T-helper 1 cell treated with Interleukin-12 subunit alpha and Interleukin-12 subunit beta and Interleukin-4 antibody, amounts not matched to agents 30 ng/mL and 1 ng/mL, for 36 hours (primary cell): Measurements from ENCODE around the gene ERH. TPM values are rescaled to one million over a fixed set of nuclear protein-coding genes. Genes with fewer than 3 reads are reported as not detected.

Experiments
- intact Hi-C: fragments of 100-400 bp; cut with micrococcal nuclease; formaldehyde crosslinking; loops from one replicate; pipeline ENCODE4 v1.15.1; 2024
- total RNA-seq: library from RNA; stranded (reverse); gene quantifications from 2 replicates; pipeline ENCODE4 v1.2.3, GENCODE V29; 2022

ERH gene
- total RNA-seq, 1 donor from 2014 or later: 309 TPM

DNA sequence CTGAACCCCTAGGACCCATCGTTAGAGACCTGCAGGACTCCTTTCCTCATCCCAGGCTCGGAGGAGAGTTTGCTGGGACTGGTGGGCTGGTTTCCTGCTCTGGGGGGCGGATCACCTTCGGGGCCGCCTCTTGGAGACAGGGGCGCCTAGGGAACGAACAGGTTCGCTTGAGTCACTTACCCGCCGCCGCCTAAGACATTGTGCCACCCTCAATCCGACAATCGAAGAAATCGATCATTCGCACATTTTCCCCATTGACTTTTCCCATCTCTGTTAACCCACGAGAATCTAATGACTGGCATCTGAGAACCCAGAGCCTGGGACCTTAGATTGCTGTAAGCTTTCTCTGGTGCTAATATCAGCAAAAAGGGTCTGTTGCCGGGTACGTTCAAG, 715 bp upstream of the ERH start:
- intact Hi-C loops: loop anchor here (1.0 to 10.0 kb wide), 11 partner anchors 45 to 1704 kb away; partner anchors contain the start of genes ACTN1, DCAF5, GALNT16 and MED6

DNA sequence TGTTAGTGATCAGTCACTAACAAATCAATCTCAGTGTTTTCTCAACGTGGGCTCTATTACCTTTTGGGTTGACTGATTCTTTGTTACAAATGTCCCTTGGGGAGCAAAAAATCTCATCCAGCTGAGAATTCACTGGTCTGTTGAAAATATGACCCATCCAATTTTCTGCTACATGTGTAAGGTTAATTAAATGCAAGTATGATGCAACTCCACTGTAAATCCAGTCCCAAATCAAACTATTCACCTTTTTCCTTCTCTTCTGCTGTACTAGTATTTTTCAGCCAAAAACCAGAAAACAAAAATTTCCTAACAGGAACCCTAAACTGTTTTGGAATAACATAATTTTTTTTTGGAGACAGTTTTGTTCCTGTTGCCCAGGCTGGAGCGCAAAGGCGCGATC, 2.2 kb downstream of the ERH start:
- intact Hi-C loops: loop anchor here (2.0 to 10.0 kb wide), 4 partner anchors 153 to 1701 kb away; partner anchors contain the start of genes ACTN1 and RDH11

DNA sequence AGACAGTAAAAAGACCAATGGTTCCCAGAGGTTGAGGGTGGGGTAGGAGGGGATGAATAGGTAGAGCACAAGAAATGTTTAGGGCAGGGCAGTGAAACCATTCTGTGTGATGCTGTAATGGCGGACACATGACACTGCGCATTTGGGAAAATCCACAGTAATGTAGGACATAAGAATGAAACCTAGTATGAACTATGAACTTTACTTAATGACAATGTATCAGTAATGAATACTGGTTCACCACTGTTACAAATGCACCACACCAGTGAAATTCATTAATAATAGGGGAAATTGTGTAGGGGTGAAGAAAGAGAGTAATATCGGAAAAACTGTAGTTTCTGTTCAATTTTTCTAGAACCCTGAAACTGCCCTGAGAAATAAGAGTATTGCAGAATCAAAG, 5.6 kb downstream of the ERH start:
- intact Hi-C loops: loop anchor here (10.0 kb wide), 2 partner anchors 292 to 1698 kb away; partner anchors contain the start of gene RDH11

DNA sequence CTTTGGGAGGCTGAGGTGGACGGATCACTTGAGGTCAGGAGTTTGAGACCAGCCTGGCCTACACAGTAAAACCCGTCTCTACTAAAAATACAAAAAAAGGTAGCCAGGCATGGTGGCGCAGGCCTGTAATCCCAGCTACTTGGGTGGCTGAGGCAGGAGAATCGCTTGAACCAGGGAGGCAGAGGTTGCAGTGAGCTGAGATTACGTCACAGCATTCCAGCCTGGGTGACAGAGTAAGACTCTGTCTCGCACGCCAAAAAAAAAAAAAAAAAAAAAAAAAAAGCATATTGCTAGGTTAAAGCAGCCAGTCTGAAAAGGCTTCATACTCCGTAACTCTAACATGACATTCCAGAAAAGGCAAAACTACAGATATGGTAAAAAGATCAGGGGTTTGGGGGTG, 6.7 kb downstream of the ERH start:
- intact Hi-C loops: loop anchor here (10.0 kb wide), 2 partner anchors 293 to 1697 kb away; partner anchors contain the start of gene RDH11

DNA sequence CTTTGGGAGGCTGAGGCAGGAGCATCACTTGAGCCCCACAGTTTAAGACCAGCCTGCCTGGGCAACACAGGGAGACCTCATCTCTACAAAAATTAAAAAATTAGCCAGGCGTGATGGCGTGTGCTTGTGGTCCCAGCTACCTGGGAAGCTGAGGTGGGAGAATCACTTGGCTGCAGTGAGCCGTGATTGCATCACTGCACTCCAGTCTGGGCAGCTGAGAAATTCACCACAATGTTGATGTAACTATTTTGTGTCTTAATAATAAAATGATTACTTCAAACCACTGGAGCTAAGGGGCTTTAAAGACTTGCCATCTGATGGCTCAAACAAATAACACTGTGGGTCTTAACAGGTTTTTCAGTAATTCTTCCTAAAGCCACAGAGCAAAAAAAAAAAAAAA, 10.8 kb downstream of the ERH start:
- intact Hi-C loops: no loop called here

DNA sequence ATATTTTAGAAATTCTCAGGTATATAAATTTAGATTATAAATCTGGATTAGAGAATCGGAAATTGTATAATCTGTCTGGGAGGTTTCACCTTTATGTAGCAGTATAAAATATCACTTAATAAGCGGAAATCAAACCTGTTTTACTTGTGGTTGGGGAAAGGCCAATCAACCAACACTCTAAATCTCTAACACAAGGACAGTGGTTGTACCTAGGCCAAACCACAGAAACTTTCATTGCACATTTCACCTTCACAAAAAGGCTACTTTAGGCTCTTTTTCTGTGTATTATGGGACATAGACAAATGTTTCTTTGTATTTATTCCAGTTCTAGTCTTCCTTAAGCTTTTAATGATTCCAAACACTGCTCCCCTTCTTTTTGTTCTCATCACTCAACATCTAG, 19.8 kb downstream of the ERH start:
- intact Hi-C loops: no loop called here

DNA sequence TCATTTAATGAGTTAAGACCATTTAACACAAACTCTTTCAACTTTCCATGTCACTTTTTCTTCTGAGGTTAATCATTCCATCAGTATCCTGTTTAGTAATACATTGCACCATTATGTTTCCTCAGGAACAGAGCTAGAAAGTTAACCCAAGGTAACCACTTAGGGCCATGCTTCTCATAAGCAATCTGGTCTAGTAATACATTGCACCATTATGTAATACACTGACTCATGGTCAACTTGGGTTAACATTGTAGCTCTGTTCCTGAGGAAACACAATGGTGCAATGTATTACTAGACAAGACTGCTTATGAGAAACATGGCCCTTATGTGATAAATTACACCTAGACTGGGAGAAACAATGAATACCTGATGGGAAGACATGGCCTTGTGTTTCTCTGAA, 21.7 kb downstream of the ERH start:
- intact Hi-C loops: no loop called here

DNA sequence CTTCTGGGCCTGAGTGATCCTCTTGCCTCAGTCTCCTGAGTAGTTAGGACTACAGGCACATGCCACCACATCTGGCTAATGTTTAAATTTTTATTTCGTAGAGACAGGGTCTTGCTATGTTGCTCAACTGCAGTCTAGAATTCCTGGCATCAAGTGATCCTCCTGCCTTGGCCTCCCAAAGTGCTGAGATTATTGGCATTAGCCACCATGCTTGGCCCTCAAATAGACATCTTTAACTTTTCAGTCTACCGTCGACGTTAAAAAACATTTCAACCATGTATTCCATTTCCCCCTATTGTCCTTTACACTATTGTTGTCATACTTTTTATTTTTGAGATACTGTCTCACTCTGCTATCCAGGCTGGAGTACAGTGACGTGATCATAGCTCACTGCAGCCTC, 22.4 kb downstream of the ERH start:
- intact Hi-C loops: no loop called here

DNA sequence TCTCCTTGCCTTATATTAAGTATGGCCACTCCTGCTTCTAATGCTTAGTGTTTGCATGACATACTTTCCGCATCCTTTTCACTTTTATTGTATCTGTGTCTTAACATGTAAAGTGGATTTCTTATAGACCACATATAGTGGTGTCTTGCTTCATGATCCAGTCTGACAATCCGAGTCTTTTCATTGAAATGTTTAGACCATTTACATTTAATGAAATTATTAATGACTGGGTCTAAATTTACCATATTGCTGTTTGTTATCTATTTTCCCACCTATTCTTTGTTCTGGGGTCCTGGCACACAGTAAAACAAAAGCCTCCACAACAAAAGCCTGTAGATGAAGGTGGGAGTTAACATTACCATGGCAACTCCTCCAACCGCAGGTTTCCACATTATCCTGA, 22.9 kb downstream of the ERH start:
- intact Hi-C loops: no loop called here

DNA sequence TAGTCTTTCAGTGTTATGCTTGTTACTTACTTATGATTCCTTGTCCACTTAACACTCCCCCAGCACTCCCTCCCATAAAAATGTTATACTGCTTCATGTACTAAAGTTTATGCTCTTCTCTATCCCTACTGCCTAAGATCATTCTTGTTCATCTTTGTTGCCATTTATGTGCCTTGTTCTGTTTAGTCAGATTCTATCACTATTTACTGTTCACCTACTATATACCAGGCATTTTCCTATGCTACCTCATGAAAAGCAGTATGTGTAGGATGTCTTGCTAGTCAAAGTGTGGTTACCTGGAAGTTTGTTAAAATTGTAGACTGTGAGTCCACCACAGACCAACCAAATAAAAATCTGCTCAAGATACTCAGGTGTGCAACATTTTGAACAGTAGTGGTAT, 23.9 kb downstream of the ERH start:
- intact Hi-C loops: no loop called here

DNA sequence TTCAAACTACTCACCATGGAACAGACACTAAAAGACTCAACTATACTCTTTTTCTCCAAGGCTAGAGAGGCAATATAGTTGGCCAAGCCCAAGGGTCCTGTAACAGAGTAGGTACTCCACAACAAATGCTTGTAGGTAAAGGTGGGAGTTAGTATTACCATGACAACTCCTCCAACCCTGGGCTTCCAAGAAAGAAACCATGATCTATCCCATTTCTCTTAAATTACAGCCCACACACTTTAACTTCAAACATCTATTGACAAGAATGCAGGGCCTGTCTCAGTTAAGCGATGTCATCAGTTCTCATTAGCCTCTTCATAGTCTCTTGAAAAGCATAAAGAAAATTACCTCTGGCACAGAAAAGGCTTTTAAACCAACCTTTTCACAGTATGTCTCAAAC, 25.0 kb downstream of the ERH start:
- intact Hi-C loops: no loop called here

DNA sequence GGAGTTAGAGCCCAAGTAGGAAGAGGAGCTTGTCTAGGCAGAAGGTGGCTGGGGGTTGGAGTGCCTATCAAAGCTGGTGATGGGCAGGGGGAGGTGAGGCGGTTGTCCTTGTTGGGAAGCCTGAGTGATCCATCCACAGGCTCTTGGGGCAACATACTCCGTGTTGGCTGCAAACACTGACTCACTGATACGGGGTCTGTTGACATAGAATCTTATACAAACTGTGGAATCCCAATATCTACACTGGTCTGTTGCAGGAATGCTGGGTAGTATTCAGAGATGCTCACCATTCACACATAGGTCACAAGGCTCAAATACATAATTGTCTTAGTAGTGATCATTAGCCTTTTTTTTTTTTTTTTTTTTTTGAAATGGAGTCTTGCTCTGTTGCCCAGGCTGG, 26.0 kb downstream of the ERH start:
- intact Hi-C loops: no loop called here

DNA sequence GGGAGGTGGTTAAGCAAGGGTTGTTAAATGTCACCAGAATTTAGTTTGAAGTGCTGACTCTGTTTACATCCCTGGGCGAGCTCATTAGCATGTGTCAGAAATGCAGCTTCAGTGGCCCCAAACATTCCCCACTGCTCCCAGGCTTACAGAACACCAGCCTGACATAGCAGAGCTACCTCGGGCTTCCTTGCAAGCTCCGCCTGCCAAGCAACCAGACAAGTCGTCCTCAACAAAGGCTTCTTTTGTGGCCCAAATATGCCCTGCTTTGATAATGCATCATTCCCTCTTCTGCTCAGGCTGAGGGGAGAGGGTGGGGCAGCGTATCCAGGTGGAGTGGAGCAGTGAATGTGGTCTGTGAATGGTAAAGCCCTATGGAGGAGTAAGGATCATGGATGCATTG, 28.0 kb downstream of the ERH start:
- intact Hi-C loops: no loop called here

DNA sequence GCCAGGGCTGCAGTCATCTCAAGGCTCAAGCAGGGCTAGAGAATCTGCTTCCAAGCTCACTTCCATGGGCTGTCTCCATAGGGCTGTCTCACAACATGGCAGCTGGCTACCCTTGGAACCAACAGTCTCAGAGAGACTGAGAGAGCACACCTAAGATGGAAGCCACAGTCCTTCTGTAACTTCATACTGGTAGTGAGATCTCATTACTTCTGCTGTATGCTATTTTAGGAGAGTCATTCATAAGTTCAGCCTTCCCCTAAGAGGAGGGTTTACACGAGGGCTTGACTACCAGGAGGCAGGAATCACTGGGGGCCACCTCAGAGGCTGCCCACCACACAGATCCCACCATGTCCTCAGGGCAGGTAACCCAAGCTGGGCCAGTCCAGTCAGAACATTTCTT, 29.7 kb downstream of the ERH start:
- intact Hi-C loops: no loop called here

DNA sequence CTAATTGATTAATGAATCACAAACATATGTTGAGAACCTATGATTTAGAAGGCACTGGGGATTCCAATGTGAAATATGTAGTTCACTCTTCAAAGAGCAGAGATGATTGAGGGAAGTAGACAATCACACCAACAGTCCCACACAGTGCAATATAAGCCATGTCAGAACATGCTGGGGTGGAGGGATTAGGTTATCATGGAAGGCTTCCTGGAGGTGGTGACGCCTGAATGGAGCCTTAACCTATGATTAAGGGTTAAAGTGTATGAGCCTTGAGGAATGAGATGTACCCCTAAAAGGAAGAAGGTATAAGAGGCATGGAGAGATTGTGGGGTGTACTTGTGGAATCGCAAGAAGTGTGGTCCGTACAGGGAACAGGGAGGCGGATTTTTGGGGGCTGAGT, 31.3 kb downstream of the ERH start:
- intact Hi-C loops: no loop called here

DNA sequence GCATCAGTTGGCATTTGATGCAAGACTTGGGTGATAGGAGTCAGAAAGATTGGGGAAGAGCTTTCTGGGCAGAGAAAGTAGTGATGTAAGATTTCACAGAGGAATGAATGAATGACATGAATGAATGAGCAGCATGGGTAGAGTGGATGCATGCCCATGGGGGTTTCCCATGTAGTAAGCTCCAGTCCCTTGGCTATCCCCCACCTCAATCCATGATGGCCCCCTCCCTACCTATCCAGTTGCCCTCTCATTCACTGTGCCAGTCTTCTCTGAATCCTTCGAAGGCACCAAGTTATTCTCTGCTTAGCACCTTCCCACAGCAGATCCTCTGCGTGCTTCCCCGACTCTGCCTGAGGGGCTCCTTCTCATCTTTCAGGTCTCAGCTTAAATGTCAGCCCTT, 32.0 kb downstream of the ERH start:
- intact Hi-C loops: no loop called here

DNA sequence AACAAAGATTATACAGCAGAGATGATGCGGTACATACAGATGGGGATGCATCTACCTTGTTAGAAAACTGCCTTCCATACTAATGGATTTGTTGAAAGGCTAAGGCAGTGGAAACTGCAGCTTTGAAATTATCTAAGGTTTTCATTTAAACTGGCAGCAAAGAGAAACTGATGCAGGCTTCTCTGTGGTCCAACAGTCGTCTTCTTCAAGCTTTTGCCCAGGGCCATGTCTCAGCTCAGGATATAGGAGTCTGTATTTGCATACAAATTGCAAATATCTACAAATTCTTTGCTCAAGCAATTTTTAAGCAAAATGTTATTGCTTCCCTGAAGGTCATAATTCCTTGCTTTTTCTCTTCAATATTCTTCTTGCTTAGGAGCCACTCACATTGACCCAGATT, 33.7 kb downstream of the ERH start:
- intact Hi-C loops: no loop called here

DNA sequence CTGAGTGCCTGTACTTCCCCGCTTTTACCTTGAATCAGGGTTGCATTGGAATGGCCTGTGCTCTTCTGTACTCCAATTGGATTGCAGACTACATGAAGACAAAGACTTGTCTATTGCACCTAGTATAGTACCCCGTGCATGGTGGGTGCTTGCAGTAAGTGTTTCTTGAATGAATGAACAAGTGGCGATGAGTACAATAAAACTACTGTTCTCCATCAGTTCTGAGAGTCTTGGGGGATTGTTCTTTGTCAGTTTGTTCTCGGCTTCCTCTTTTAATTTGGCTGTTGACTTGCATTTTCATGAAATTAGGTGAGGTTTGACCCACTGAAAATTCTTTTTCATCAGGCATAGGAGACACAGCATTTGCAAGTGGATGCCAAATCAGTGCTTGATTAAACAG, 34.1 kb downstream of the ERH start:
- intact Hi-C loops: no loop called here

DNA sequence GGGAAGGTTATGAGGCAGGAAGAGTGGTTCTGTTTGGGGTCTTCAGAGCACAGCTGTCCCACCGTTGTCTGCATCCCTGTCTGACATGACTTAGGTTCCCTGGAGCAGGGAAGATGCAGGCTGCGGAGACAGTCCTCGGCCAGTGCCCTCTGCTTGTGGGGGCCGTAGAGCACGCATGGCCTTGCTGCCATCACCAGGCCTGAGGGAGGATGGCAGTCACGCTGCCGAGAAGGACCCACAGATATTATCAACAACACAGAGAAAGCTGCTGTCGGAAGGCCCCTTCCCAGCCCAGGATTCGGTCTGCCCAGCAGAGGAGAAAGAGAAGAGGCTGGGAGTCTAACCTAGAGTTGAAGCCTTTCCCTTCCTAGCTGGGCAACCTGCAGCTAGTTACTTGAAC, 35.0 kb downstream of the ERH start:
- intact Hi-C loops: no loop called here

DNA sequence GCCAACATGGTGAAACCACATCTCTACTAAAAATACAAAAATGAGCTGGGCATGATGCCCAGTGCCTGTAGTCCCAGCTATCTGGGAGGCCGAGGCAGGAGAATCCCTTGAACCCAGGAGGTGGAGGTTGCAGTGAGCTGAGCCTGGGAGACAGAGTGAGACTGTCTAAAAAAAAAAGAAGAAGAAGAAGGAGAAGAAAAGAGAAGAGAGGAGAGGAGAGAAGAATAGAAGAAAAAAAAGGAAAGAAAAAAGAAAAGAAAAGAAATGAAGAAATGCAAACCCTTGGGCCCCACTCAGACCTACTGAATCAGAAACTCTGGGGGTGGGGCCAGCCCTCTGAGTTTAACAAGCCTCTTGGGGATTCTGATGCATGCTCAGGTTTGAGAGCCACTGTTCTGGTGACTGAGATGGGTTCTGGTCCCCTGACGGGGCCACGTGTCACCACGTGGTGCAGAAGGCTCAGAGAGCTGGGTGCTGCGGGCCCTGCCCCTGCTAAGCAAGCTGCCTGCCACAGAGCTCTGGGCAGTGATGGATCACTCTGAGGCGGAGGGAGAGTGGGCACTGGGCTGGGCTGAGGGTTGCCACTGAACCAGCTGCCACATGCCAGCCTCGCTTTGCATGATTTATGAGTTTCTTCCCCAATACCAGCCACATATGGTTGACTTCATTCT, 37.5 kb downstream of the ERH start:
- intact Hi-C loops: no loop called here

DNA sequence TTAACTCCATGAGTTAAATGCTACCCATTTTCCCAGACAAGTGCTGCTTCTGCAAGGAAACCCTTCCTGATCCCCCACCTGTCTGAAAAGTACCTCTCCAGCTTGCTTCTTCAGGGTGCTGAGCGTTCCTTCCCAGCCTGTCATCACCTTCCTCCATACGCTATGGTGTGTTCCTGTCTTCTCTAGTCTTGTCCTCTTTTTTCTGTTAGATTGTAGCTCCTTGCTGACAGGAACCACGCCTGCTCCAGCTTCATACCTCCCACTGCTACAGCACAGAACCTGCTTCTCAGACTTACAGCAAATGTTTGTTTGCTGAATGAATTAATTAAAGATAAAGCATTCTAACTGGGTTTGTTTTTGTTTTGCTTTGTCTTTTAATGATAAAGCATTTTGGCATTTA, 39.1 kb downstream of the ERH start:
- intact Hi-C loops: no loop called here

DNA sequence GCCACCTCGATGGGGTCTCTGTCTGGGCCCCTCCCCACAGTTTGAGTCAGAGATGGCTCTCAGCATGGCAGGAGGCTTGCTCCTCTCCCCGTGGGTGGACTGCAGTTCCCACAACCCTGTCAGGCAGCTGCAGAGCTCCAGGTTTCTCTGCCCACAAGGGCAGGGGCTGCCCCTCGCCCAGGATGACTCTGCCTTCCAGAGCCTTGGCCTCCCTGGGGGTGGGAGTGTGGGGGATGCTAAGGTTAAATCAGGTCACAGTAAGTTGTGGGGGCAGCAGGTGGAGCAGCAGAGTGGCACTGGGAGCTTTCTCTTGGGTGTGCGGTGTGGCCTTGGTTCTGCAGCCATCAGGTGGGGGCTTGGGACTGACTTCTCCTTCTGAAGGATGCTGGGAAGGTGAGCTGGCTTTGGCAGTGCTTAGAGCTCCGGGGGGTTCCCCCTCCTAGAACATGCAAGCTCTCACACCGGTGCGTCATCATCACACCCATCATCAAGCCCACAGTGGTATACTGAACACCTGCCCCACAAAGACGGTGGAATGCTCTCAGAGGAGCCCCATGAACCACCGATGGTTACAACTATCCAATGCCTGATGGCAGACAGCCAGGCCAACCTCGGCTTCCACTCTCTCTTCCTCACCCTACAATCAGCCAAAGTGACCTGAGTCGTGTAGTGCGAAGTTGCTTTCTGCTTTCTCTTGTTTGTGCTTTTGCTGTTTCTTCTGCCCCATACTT, 39.7 kb downstream of the ERH start:
- intact Hi-C loops: no loop called here
